Testis (tissue), 2 donors: ENCODE data around the gene FBXW8.

Source experiments
- POLR2A ChIP-seq: fragments of 450-650 bp; IDR thresholded peaks from one replicate; pipeline ENCODE4 v1.6.1; 2017; ENCODE audit warnings: antibody characterized with exemption, mild to moderate bottlenecking, moderate library complexity
- TF ChIP-seq, protein P1 (sequence below), 3 experiments: fragments of 450-650 bp in 2 of 3; fragments of 200-600 bp in 1 of 3; sonication (generic) in 1 of 3; IDR thresholded peaks; one replicate each; pipeline ENCODE4 v1.5.1; 2016 to 2019; ENCODE audit warnings: antibody characterized with exemption in 3 of 3, mild to moderate bottlenecking in 2 of 3, moderate library complexity in 1 of 3

DNA sequence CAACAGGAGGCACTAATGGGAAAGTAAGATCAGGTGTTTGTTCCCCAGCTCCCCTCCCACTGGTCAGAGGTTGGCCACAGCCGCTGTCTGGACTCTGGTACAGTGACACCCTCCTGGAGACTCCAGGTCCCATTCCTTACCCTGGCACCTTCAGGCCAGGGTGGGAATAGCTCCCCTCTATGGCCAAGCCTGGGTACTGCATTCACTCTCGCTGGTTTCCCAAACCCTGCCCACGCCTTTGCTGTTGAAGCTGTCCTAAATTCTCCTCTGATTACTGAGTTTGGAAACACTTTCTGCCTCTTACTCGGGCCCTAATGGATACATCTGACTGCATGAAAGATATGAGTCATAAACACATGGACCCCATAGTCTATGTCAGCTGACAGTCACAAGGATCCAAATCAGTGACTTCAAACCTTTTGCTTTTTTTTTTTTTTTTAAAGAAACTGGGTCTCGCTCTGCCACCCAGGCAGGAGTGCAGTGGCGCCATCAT lies 47.4 kb upstream of the FBXW8 start:
- TF ChIP-seq, protein P1, sequence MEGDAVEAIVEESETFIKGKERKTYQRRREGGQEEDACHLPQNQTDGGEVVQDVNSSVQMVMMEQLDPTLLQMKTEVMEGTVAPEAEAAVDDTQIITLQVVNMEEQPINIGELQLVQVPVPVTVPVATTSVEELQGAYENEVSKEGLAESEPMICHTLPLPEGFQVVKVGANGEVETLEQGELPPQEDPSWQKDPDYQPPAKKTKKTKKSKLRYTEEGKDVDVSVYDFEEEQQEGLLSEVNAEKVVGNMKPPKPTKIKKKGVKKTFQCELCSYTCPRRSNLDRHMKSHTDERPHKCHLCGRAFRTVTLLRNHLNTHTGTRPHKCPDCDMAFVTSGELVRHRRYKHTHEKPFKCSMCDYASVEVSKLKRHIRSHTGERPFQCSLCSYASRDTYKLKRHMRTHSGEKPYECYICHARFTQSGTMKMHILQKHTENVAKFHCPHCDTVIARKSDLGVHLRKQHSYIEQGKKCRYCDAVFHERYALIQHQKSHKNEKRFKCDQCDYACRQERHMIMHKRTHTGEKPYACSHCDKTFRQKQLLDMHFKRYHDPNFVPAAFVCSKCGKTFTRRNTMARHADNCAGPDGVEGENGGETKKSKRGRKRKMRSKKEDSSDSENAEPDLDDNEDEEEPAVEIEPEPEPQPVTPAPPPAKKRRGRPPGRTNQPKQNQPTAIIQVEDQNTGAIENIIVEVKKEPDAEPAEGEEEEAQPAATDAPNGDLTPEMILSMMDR (IDR thresholded peaks at IDR 0.05), result peak; percentile 18 to 61 (median 47)
- no peak for TF ChIP-seq POLR2A
